NCI-H524 treated with DMSO at 0.1 percent for 48 hours (cell line): ENCODE data around the gene FLT1.

Source experiments
- DNase-seq: peaks from one replicate; lab custom pipeline; 2025; lab: John Stamatoyannopoulos, UW

Gene FLT1

GRCh38 chr13:28458608-28459007 is 36.3 kb downstream of the FLT1 start:
- no peak for DNase-seq

- DNase-seq: no peak
Measured at GRCh38 chr13:28458051-28458450, 36.9 kb downstream of the FLT1 start.

- DNase-seq: no peak
Measured at GRCh38 chr13:28457521-28457920, 37.4 kb downstream of the FLT1 start.

- no peak for DNase-seq
Measured at GRCh38 chr13:28455580-28456194, 39.2 kb downstream of the FLT1 start.

- DNase-seq: no peak
Measured at GRCh38 chr13:28452755-28453154, 42.2 kb downstream of the FLT1 start.

- DNase-seq: no peak
Measured at GRCh38 chr13:28451482-28452217, 43.3 kb downstream of the FLT1 start.

- no peak for DNase-seq
Measured at GRCh38 chr13:28449826-28450773, 44.8 kb downstream of the FLT1 start.

GRCh38 chr13:28448651-28449358 is 46.1 kb downstream of the FLT1 start:
- DNase-seq: no peak

GRCh38 chr13:28447989-28448388 is 46.9 kb downstream of the FLT1 start:
- DNase-seq: no peak

GRCh38 chr13:28447206-28447605 is 47.7 kb downstream of the FLT1 start:
- no peak for DNase-seq

- no peak for DNase-seq
Measured at GRCh38 chr13:28442839-28443238, 52.1 kb downstream of the FLT1 start.

GRCh38 chr13:28441529-28441928 is 53.4 kb downstream of the FLT1 start:
- DNase-seq: no peak

GRCh38 chr13:28440774-28441504 is 54.0 kb downstream of the FLT1 start:
- DNase-seq: no peak

- no peak for DNase-seq
Measured at GRCh38 chr13:28438598-28439334, 56.2 kb downstream of the FLT1 start.

GRCh38 chr13:28438067-28438466 is 56.9 kb downstream of the FLT1 start:
- no peak for DNase-seq

- DNase-seq: no peak
Measured at GRCh38 chr13:28435917-28436316, 59.0 kb downstream of the FLT1 start.

- no peak for DNase-seq
Measured at GRCh38 chr13:28434926-28435325, 60.0 kb downstream of the FLT1 start.

- DNase-seq: no peak
Measured at GRCh38 chr13:28432816-28433560, 61.9 kb downstream of the FLT1 start.

GRCh38 chr13:28429685-28430290 is 65.1 kb downstream of the FLT1 start:
- DNase-seq: no peak
